ENCODE measurements around the gene SOX6. TPM values are rescaled to one million over a fixed set of nuclear protein-coding genes. Genes with fewer than 3 reads are reported as not detected.

Gene SOX6
- total RNA-seq, 4 donors from 2014 or later, result 25.3 to 42.3 (median 37.4) TPM

GRCh38 chr11:16037179-16037578 is 319.2 kb downstream of the SOX6 start:
- no peak for TF ChIP-seq CTCF (IDR thresholded peaks at IDR 0.05 in 4 of 5, conservative IDR thresholded peaks at IDR 0.05 in 1 of 5)
- TF ChIP-seq POLR2A (IDR thresholded peaks at IDR 0.05), result no peak
- Histone ChIP-seq H3K36me3 (no peaks in the 10 kb centered on the region), H3K27me3 (no peaks in the 10 kb centered on the region), H3K27ac (no peak overlapping the region), H3K4me1 (no peaks in the 10 kb centered on the region), H3K9me3 (no peaks in the 10 kb centered on the region), H3K4me3 (no peak overlapping the region)
- DNase-seq (no peak), ATAC-seq (no peak)
- in situ Hi-C loops (cut with MboI; ENCODE audit: low sequenced_read_pairs in 4 of 4), result no loop called here
- intact Hi-C loops (cut with DNase I; ENCODE audit: low total_unique reads), result no loop called here

DNA sequence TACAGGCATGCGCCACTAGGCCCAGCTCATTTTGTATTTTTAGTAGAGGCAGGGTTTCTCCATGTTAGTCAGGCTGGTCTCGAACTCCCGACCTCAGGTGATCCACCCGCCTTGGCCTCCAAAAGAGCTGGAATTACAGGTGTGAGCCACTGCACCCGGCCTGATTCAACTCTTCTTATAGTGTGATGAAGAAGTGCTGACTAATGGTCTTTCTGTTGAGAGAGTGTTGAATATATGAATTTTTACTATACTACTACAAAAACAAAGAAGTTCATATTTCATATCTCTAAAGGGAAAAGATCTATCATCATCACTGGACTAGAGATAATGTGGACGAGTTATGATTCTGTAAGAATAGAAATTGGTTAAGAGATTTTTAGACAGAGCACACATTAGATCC is 320.1 kb downstream of the SOX6 start:
- H3K27me3 ChIP-seq, result no peaks in the 10 kb centered on the region
- intact Hi-C loops (cut with DNase I; ENCODE audit: low total_unique reads), result no loop called here
- H3K27ac ChIP-seq, result no peak overlapping the region
- H3K4me1 ChIP-seq, result no peaks in the 10 kb centered on the region
- H3K4me3 ChIP-seq, result no peak overlapping the region
- H3K36me3 ChIP-seq, result no peaks in the 10 kb centered on the region
- ATAC-seq (no peak), DNase-seq (no peak)
- no peaks in the 10 kb centered on the region for H3K9me3 ChIP-seq
- TF ChIP-seq POLR2A (IDR thresholded peaks at IDR 0.05), result no peak
- no peak for TF ChIP-seq CTCF (IDR thresholded peaks at IDR 0.05 in 4 of 5, conservative IDR thresholded peaks at IDR 0.05 in 1 of 5)
- in situ Hi-C loops (cut with MboI; ENCODE audit: low sequenced_read_pairs in 4 of 4), result no loop called here

- no peaks in the 10 kb centered on the region for H3K9me3 ChIP-seq
- H3K36me3 ChIP-seq, result no peaks in the 10 kb centered on the region
- DNase-seq (no peak), ATAC-seq (no peak)
- in situ Hi-C loops (cut with MboI; ENCODE audit: low sequenced_read_pairs in 4 of 4) (no loop called here), intact Hi-C loops (cut with DNase I; ENCODE audit: low total_unique reads) (no loop called here)
- no peak overlapping the region for H3K4me3 ChIP-seq
- no peak overlapping the region for H3K27ac ChIP-seq
- no peak for TF ChIP-seq CTCF (IDR thresholded peaks at IDR 0.05 in 4 of 5, conservative IDR thresholded peaks at IDR 0.05 in 1 of 5)
- no peaks in the 10 kb centered on the region for H3K4me1 ChIP-seq
- H3K27me3 ChIP-seq, result no peaks in the 10 kb centered on the region
Measured at GRCh38 chr11:16034074-16034473, 322.3 kb downstream of the SOX6 start.

DNA sequence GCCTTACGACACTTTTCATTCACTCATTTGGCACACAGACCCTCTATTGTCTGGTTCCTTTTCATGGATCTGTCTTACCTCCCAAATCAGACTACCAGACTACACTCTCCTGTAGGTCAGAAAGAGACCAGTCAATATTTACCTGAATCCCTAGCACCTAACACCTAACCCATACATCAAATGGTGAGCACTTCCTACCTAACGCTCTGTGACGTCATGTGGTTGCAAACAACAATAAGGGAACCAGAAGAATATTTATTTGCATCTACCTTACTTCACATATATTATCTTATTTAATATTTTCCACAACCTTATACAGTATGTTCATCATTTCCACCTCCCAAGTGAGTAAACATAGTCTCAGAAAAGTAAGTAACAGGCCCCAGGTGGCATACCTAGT is 323.4 kb downstream of the SOX6 start:
- DNase-seq, result no peak

DNA sequence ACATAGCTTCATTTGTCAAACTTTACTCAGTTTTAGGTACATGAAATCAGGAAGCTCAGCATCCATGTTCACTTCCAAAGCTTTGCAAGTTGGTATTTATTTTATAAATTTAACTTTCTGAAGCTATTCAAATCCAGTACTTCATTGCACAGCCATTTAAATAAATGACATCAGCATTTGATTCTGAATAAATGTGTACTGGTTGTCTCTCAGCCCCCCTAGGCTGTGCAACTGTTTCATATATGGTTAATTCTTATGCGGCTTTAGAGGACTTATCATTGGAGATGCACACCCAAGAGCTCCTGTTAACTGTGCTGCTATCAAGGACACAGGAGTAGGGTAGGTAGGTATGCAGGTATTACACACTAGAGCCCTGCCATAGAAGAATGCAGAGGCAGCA is 325.1 kb downstream of the SOX6 start:
- in situ Hi-C loops (cut with MboI; ENCODE audit: low sequenced_read_pairs in 4 of 4), result no loop called here
- intact Hi-C loops (cut with DNase I; ENCODE audit: low total_unique reads), result no loop called here
- Histone ChIP-seq H3K4me3 (no peak overlapping the region), H3K36me3 (no peaks in the 10 kb centered on the region), H3K27me3 (no peaks in the 10 kb centered on the region), H3K27ac (no peak overlapping the region), H3K4me1 (no peaks in the 10 kb centered on the region), H3K9me3 (no peaks in the 10 kb centered on the region)
- ATAC-seq (no peak), DNase-seq (no peak)
- TF ChIP-seq CTCF (IDR thresholded peaks at IDR 0.05 in 4 of 5, conservative IDR thresholded peaks at IDR 0.05 in 1 of 5) (no peak), POLR2A (IDR thresholded peaks at IDR 0.05) (no peak)

More for the DNA sequence above, 323.4 kb downstream of the SOX6 start:
- intact Hi-C loops (cut with DNase I; ENCODE audit: low total_unique reads), result no loop called here
- Histone ChIP-seq H3K4me3 (no peak overlapping the region), H3K9me3 (no peaks in the 10 kb centered on the region), H3K4me1 (no peaks in the 10 kb centered on the region), H3K27me3 (no peaks in the 10 kb centered on the region), H3K36me3 (no peaks in the 10 kb centered on the region), H3K27ac (no peak overlapping the region)
- ATAC-seq, result no peak
- TF ChIP-seq POLR2A (IDR thresholded peaks at IDR 0.05), result no peak
- in situ Hi-C loops (cut with MboI; ENCODE audit: low sequenced_read_pairs in 4 of 4), result no loop called here
